ENCODE measurements around the gene ANKIB1. TPM values are rescaled to one million over a fixed set of nuclear protein-coding genes. Genes with fewer than 3 reads are reported as not detected.
A peak's percentile ranks its signal among the peaks of the same experiment; 100 is the strongest.

ANKIB1 gene
- polyA plus RNA-seq, 1 of the 3 experiments (the other 2 are of a cell fraction), result 24.6 TPM

- Histone ChIP-seq H3K36me3 (replicated peaks in 1 of 2; ENCODE audit: control insufficient read depth in 1 of 2, insufficient read depth in 2 of 2, low read length in 1 of 2) (peaks cover 48 to 70% of the 10 kb centered on the region in 2 experiments), H3K4me2 (no peak overlapping the region), H3F3A (replicated peaks; ENCODE audit: insufficient read depth) (peaks cover 8% of the 10 kb centered on the region), H3K4me1 (ENCODE audit: control insufficient read depth in 1 of 2, insufficient read depth in 2 of 2, low read depth in 1 of 2, low read length in 1 of 2) (peaks cover 0 to 2% of the 10 kb centered on the region in 2 experiments; a peak in 2 of 4 replicates), H4K20me1 (ENCODE audit: insufficient read depth) (no peaks in the 10 kb centered on the region), H3K27me3 (ENCODE audit: insufficient read depth) (no peaks in the 10 kb centered on the region), H2AFZ (ENCODE audit: low read depth) (no peak overlapping the region), H3K9me3 (no peaks in the 10 kb centered on the region), H3K9ac (no peak overlapping the region), H3K9me2 (no peaks in the 10 kb centered on the region), H3K27ac (ENCODE audit: low read depth in 2 of 2, low read length in 1 of 2) (no peak overlapping the region), H3K4me3 (ENCODE audit: low read depth in 2 of 2, low read length in 1 of 2) (no peak overlapping the region), H3K79me2 (ENCODE audit: insufficient read depth) (peaks cover 6% of the 10 kb centered on the region)
- CTCF ChIA-PET, result interaction anchor here (1.3 kb wide), 1 partner anchor 11 kb away, joined by 3 read pairs; no protein-coding TSS in a partner anchor
- POLR2A ChIA-PET, result no interaction called here
- 74% methylated on average over 2 of the region's 2 CpGs for WGBS (ENCODE audit: low lambda C conversion rate)
- TF ChIP-seq POLR2AphosphoS5 (IDR thresholded peaks at IDR 0.05; ENCODE audit: low read depth, low read length) (no peak), TEAD4 (IDR thresholded peaks at IDR 0.05; ENCODE audit: borderline replicate concordance, insufficient read depth) (no peak), RCOR1 (IDR thresholded peaks at IDR 0.05; ENCODE audit: low read length) (no peak), FOSL2 (IDR thresholded peaks at IDR 0.05; ENCODE audit: borderline replicate concordance, low read depth) (no peak), JUND (IDR thresholded peaks at IDR 0.05) (no peak), FOXM1 (IDR thresholded peaks at IDR 0.05; ENCODE audit: low read depth) (no peak), RXRA (IDR thresholded peaks at IDR 0.05; ENCODE audit: borderline replicate concordance, low read depth) (no peak), GABPA (IDR thresholded peaks at IDR 0.05; ENCODE audit: low read depth) (no peak), RFX5 (IDR thresholded peaks at IDR 0.05; ENCODE audit: low read length) (no peak), TCF12 (IDR thresholded peaks at IDR 0.05) (no peak), PBX3 (IDR thresholded peaks at IDR 0.05) (no peak), EZH2phosphoT487 (IDR thresholded peaks at IDR 0.05; ENCODE audit: borderline replicate concordance, low read depth) (no peak), USF1 (IDR thresholded peaks at IDR 0.05; ENCODE audit: borderline replicate concordance, low read depth) (no peak)
- DNase-seq, result peak; percentile 2
Observed at GRCh38 chr7:92304406-92304893, 58.7 kb downstream of the ANKIB1 start.

GRCh38 chr7:92306153-92306552 is 60.4 kb downstream of the ANKIB1 start:
- 98% methylated on average over 2 of the region's 2 CpGs for WGBS (ENCODE audit: low lambda C conversion rate)
- Histone ChIP-seq H4K20me1 (ENCODE audit: insufficient read depth) (no peaks in the 10 kb centered on the region), H3F3A (replicated peaks; ENCODE audit: insufficient read depth) (peaks cover 8% of the 10 kb centered on the region), H3K27ac (ENCODE audit: low read depth in 2 of 2, low read length in 1 of 2) (no peak overlapping the region), H3K4me3 (ENCODE audit: low read depth in 2 of 2, low read length in 1 of 2) (no peak overlapping the region), H3K9me2 (no peaks in the 10 kb centered on the region), H3K9ac (no peak overlapping the region), H2AFZ (ENCODE audit: low read depth) (no peak overlapping the region), H3K4me1 (ENCODE audit: control insufficient read depth in 1 of 2, insufficient read depth in 2 of 2, low read depth in 1 of 2, low read length in 1 of 2) (peaks cover 0 to 2% of the 10 kb centered on the region in 2 experiments; a peak in 2 of 4 replicates), H3K4me2 (no peak overlapping the region), H3K79me2 (ENCODE audit: insufficient read depth) (no peaks in the 10 kb centered on the region; the same call in 1 of the 2 replicates), H3K36me3 (replicated peaks in 1 of 2; ENCODE audit: control insufficient read depth in 1 of 2, insufficient read depth in 2 of 2, low read length in 1 of 2) (peaks cover 44 to 60% of the 10 kb centered on the region in 2 experiments), H3K27me3 (ENCODE audit: insufficient read depth) (no peaks in the 10 kb centered on the region), H3K9me3 (no peaks in the 10 kb centered on the region)
- no peak for DNase-seq
- no peak for TF ChIP-seq MEF2A (IDR thresholded peaks at IDR 0.05; ENCODE audit: borderline replicate concordance, low read depth)
- no peak for TF ChIP-seq ELF1 (IDR thresholded peaks at IDR 0.05)
- TF ChIP-seq ZBTB33 (IDR thresholded peaks at IDR 0.05; ENCODE audit: borderline replicate concordance, low read depth), result no peak
- no peak for TF ChIP-seq YY1 (IDR thresholded peaks at IDR 0.05; ENCODE audit: low read depth)
- TF ChIP-seq JUND (IDR thresholded peaks at IDR 0.05), result no peak
- TF ChIP-seq TCF12 (IDR thresholded peaks at IDR 0.05), result no peak
- TF ChIP-seq FOXM1 (IDR thresholded peaks at IDR 0.05; ENCODE audit: low read depth), result no peak
- TF ChIP-seq USF2 (IDR thresholded peaks at IDR 0.05; ENCODE audit: borderline replicate concordance, low read depth, low read length), result no peak
- no peak for TF ChIP-seq MAX (IDR thresholded peaks at IDR 0.05; ENCODE audit: low read depth)
- no peak for TF ChIP-seq GABPA (IDR thresholded peaks at IDR 0.05; ENCODE audit: low read depth)
- no peak for TF ChIP-seq FOXJ3 (CRISPR knock-in tag; IDR thresholded peaks at IDR 0.05)
- TF ChIP-seq RAD21 (IDR thresholded peaks at IDR 0.05; ENCODE audit: low read length), result no peak
- no peak for TF ChIP-seq POLR2AphosphoS5 (IDR thresholded peaks at IDR 0.05; ENCODE audit: low read depth, low read length)
- no peak for TF ChIP-seq TEAD4 (IDR thresholded peaks at IDR 0.05; ENCODE audit: borderline replicate concordance, insufficient read depth)
- TF ChIP-seq RXRA (IDR thresholded peaks at IDR 0.05; ENCODE audit: borderline replicate concordance, low read depth), result no peak
- no peak for TF ChIP-seq SIN3A (IDR thresholded peaks at IDR 0.05; ENCODE audit: borderline replicate concordance, low read depth, low read length)
- no peak for TF ChIP-seq FOSL2 (IDR thresholded peaks at IDR 0.05; ENCODE audit: borderline replicate concordance, low read depth)
- POLR2A ChIA-PET, result no interaction called here
- CTCF ChIA-PET, result interaction anchor here (1.3 kb wide), 1 partner anchor 141 kb away, joined by 3 read pairs; the partner anchor contains the start of gene GATAD1
